Stimulated activated effector memory CD8-positive, alpha-beta T cell treated with anti-CD3 and anti-CD28 coated beads, Interleukin-12 subunit alpha, Interleukin-12 subunit beta, amount 100 ng/mL, for 72 hours (primary cell): ENCODE results near the gene SEC24D.

Experiments used
- ATAC-seq: fragments of 150-1000 bp; cut with Tn5 transposase; 2 replicates; pipeline ENCODE4 v1.10.0; 2021
- DNase-seq, 2 donors: peaks; one replicate each; pipeline ENCODE4 v3.0.0; 2021 to 2022; ENCODE audit warnings: low spot score in 2 of 2
- H3K27ac Mint-ChIP-seq: one replicate; pipeline ENCODE4 v1.8.0; 2022; ENCODE audit warnings: mild to moderate bottlenecking, mixed read lengths
- H3K36me3 Mint-ChIP-seq: one replicate; pipeline ENCODE4 v1.8.0; 2022; ENCODE audit warnings: mild to moderate bottlenecking, mixed read lengths
- H3K4me1 Mint-ChIP-seq: one replicate; pipeline ENCODE4 v1.8.0; 2022; ENCODE audit warnings: mixed read lengths
- H3K4me3 Mint-ChIP-seq: one replicate; pipeline ENCODE4 v1.8.0; 2022; ENCODE audit warnings: mild to moderate bottlenecking, mixed read lengths
- H3K9me3 Mint-ChIP-seq: one replicate; pipeline ENCODE4 v1.8.0; 2022; ENCODE audit warnings: mixed read lengths

The SEC24D gene

GRCh38 chr4:118826723-118827444 lies 9.0 kb downstream of the SEC24D start:
- H3K27ac Mint-ChIP-seq: peak overlapping the region; percentile 41
- H3K36me3 Mint-ChIP-seq: peaks cover 88% of the 10 kb centered on the region
- H3K4me1 Mint-ChIP-seq: peaks cover 58% of the 10 kb centered on the region
- no peaks in the 10 kb centered on the region for H3K9me3 Mint-ChIP-seq
- ATAC-seq: peak; percentile 75
- H3K4me3 Mint-ChIP-seq: no peak overlapping the region
- no peak for DNase-seq

- Mint-ChIP-seq H3K27ac (no peak overlapping the region), H3K4me1 (peaks cover 56% of the 10 kb centered on the region), H3K4me3 (no peak overlapping the region), H3K9me3 (no peaks in the 10 kb centered on the region), H3K36me3 (peaks cover 88% of the 10 kb centered on the region)
- ATAC-seq (peak; percentile 57), DNase-seq (no peak)
Measured at GRCh38 chr4:118825799-118826198, 10.1 kb downstream of the SEC24D start.

GRCh38 chr4:118824141-118824540 lies 11.8 kb downstream of the SEC24D start:
- no peaks in the 10 kb centered on the region for H3K9me3 Mint-ChIP-seq
- peaks cover 48% of the 10 kb centered on the region for H3K4me1 Mint-ChIP-seq
- H3K36me3 Mint-ChIP-seq: peaks cover 80% of the 10 kb centered on the region
- ATAC-seq: no peak
- H3K4me3 Mint-ChIP-seq: no peak overlapping the region
- DNase-seq: no peak
- peak overlapping the region; percentile 75 for H3K27ac Mint-ChIP-seq

- ATAC-seq (no peak), DNase-seq (no peak)
- Mint-ChIP-seq H3K27ac (no peak overlapping the region), H3K4me3 (no peak overlapping the region), H3K9me3 (no peaks in the 10 kb centered on the region), H3K36me3 (peaks cover 80% of the 10 kb centered on the region), H3K4me1 (peaks cover 41% of the 10 kb centered on the region)
Measured at GRCh38 chr4:118823471-118823870, 12.5 kb downstream of the SEC24D start.

GRCh38 chr4:118821590-118822293 lies 14.2 kb downstream of the SEC24D start:
- peaks cover 85% of the 10 kb centered on the region for H3K36me3 Mint-ChIP-seq
- no peak for DNase-seq
- peak; percentile 50 for ATAC-seq
- H3K4me1 Mint-ChIP-seq: peaks cover 28% of the 10 kb centered on the region
- H3K27ac Mint-ChIP-seq: no peak overlapping the region
- no peaks in the 10 kb centered on the region for H3K9me3 Mint-ChIP-seq
- no peak overlapping the region for H3K4me3 Mint-ChIP-seq

DNA sequence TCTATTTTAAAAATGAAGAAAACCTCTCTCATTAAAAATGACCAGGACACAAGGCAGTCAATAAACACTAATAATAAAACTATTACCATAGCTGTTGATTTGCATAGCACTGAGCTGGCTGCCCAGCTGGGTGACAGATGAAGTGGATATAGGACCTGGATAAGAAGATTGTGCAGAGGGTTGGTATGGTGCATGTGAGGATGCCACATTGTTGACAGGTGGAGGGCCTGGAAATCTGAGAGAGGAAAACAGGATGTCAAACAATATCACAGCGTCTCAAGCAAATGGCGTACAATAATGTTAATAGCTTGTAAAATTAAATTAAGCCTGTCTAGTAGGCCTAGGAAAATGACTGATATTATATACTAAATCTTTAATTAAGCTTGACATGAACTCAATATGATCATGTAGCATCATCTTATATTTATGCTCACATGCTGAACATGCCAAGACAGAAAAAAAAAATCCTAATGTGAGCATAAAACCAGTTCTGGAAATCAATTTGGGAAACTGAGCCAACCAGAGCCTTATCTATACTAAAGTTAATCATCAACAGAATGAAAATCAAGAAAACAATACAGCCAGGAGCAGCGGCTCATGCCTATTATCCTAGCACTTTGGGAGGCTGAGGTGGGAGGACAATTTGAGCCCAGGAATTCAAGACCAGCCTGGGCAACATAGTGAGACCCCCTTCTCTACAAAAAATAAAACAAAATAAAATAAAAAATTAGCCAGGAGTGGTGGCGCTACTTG lies 18.6 kb downstream of the SEC24D start:
- no peak overlapping the region for H3K27ac Mint-ChIP-seq
- no peaks in the 10 kb centered on the region for H3K9me3 Mint-ChIP-seq
- H3K4me1 Mint-ChIP-seq: no peaks in the 10 kb centered on the region
- H3K4me3 Mint-ChIP-seq: no peak overlapping the region
- H3K36me3 Mint-ChIP-seq: peaks cover 88% of the 10 kb centered on the region
- no peak for DNase-seq
- no peak for ATAC-seq

- DNase-seq (no peak), ATAC-seq (peak; percentile 47)
- Mint-ChIP-seq H3K4me3 (no peak overlapping the region), H3K36me3 (peaks cover 88% of the 10 kb centered on the region), H3K4me1 (no peaks in the 10 kb centered on the region), H3K27ac (no peak overlapping the region), H3K9me3 (no peaks in the 10 kb centered on the region)
Measured at GRCh38 chr4:118816538-118817177, 19.3 kb downstream of the SEC24D start.

DNA sequence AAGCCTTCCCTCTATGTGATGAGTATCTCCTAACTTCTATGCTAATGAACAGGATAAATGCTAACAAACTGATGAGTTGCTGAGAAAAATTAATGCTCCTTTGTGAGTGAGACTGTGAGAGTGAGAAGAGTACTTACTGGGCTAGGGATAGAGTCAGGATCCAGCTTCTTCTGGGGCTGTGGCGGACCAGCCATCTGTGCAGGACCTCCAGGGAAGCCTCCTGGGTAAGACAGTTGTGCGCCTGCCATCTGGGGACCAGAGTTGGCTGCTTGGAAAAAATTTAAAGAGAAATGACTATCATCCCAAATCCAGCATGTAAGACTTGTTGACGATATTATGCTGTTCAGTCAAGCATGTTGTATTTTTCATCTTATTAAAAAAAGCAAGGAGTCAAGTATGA lies 21.0 kb downstream of the SEC24D start:
- H3K36me3 Mint-ChIP-seq: peaks cover 92% of the 10 kb centered on the region
- DNase-seq (no peak), ATAC-seq (no peak)
- H3K4me1 Mint-ChIP-seq: peaks cover 3% of the 10 kb centered on the region
- H3K27ac Mint-ChIP-seq: no peak overlapping the region
- no peaks in the 10 kb centered on the region for H3K9me3 Mint-ChIP-seq
- no peak overlapping the region for H3K4me3 Mint-ChIP-seq

DNA sequence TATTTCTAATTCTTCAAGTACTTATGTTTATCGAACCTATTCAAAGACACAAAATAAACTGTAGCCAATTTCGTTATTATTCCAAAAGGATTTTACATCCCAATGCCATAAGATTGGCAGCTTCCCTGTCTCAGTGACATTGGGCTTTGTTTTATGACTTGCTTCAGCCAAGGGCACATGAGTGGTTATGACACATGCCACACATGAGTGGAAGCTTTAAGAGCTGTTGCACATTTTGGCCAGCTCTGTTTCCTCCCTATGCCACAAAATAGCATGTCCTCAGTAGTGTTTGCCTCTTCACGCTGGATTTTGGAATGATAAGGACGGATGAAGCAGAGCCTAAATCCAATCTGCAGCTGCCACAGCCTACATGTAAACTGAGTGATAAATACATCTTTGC lies 21.9 kb downstream of the SEC24D start:
- H3K9me3 Mint-ChIP-seq: no peaks in the 10 kb centered on the region
- DNase-seq: no peak
- no peak overlapping the region for H3K4me3 Mint-ChIP-seq
- peaks cover 97% of the 10 kb centered on the region for H3K36me3 Mint-ChIP-seq
- H3K4me1 Mint-ChIP-seq: peaks cover 7% of the 10 kb centered on the region
- ATAC-seq: no peak
- no peak overlapping the region for H3K27ac Mint-ChIP-seq

GRCh38 chr4:118813561-118813960 lies 22.4 kb downstream of the SEC24D start:
- no peak for ATAC-seq
- H3K27ac Mint-ChIP-seq: no peak overlapping the region
- no peak for DNase-seq
- peaks cover 7% of the 10 kb centered on the region for H3K4me1 Mint-ChIP-seq
- H3K36me3 Mint-ChIP-seq: peaks cover 97% of the 10 kb centered on the region
- no peak overlapping the region for H3K4me3 Mint-ChIP-seq
- no peaks in the 10 kb centered on the region for H3K9me3 Mint-ChIP-seq

DNA sequence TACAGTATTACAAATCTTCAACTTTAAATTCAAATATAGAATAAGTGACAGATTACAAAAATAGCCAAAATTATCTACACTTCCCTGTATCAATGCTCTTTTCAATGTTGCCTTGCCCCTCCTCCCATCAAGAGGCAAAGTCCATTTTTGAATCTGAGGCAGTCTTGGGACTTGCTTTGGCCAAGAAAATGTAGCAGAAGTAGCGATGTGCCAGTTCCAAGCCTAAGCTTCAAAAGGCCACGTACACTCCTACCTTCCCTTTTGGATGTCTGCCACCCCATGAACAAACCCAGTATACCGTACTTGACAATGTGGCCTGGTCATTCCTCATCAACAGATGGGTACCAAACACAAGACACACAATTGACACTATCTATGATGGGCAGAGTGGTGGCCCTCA lies 24.1 kb downstream of the SEC24D start:
- peaks cover 7% of the 10 kb centered on the region for H3K4me1 Mint-ChIP-seq
- DNase-seq (no peak), ATAC-seq (no peak)
- no peaks in the 10 kb centered on the region for H3K9me3 Mint-ChIP-seq
- peaks cover 100% of the 10 kb centered on the region for H3K36me3 Mint-ChIP-seq
- H3K4me3 Mint-ChIP-seq: no peak overlapping the region
- H3K27ac Mint-ChIP-seq: no peak overlapping the region

DNA sequence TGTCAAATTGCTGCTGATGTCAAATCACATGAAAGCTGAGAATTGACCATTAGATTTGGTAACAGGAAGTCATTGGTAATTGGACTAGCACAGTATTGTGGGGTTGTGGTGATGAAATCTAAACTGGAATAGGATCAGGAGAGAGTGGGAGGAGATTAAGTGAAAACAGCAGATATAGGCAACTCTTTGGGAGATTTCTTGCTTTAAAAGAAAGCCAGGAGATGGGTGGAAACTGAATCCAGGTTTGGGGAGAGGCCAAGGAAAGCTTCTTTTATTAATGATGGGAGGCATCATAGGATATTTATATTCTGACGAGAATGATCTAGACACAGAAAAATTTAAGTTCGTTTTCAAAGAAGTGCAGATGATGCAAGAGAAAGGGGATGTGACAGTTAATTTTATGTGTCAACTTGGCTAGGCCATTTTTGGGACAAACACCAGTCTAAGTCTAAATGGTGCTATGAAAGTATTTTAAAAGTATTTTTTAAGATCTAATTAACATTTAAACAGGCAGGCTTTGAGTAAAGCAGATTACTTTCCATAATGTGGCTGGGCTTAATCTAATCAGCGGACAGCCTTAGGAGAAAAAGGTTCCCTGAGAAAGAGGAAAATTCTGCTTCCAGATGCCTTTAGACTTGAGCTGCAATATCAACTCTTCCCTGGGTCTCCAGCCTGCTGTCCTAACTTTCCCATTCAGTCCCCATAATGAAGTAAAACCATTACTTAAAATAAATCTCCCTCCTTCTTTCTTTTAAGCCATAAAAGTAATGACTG lies 24.7 kb downstream of the SEC24D start:
- DNase-seq: no peak
- H3K36me3 Mint-ChIP-seq: peaks cover 100% of the 10 kb centered on the region
- H3K27ac Mint-ChIP-seq: no peak overlapping the region
- H3K4me1 Mint-ChIP-seq: peaks cover 7% of the 10 kb centered on the region
- ATAC-seq: no peak
- H3K4me3 Mint-ChIP-seq: no peak overlapping the region
- H3K9me3 Mint-ChIP-seq: no peaks in the 10 kb centered on the region

DNA sequence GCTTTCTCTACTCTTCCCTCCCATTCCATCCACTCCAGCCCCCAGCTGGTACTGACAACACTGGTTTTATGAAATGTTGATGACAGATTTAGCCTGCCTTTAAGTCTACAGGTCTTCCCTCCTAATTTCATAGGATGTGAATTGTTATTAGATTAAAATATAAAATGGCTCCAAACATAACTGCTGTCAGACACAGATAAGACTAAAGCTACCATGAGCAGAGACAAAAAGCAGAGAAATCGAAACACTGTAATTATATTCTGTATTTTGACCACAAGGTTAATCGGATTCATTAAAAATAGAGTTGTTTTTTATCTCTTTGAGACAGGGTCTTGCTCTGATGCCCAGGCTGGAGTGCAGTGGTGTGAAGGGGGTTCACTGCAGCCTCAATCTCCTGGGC lies 28.3 kb downstream of the SEC24D start:
- no peaks in the 10 kb centered on the region for H3K9me3 Mint-ChIP-seq
- peaks cover 7% of the 10 kb centered on the region for H3K4me1 Mint-ChIP-seq
- peaks cover 100% of the 10 kb centered on the region for H3K36me3 Mint-ChIP-seq
- ATAC-seq: no peak
- H3K4me3 Mint-ChIP-seq: no peak overlapping the region
- DNase-seq: no peak
- no peak overlapping the region for H3K27ac Mint-ChIP-seq

- ATAC-seq (no peak), DNase-seq (no peak)
- H3K4me3 Mint-ChIP-seq: no peak overlapping the region
- no peaks in the 10 kb centered on the region for H3K9me3 Mint-ChIP-seq
- no peaks in the 10 kb centered on the region for H3K4me1 Mint-ChIP-seq
- peaks cover 96% of the 10 kb centered on the region for H3K36me3 Mint-ChIP-seq
- H3K27ac Mint-ChIP-seq: no peak overlapping the region
Measured at GRCh38 chr4:118803253-118803652, 32.7 kb downstream of the SEC24D start.
